ENCODE results near the gene KAT14.

DNA sequence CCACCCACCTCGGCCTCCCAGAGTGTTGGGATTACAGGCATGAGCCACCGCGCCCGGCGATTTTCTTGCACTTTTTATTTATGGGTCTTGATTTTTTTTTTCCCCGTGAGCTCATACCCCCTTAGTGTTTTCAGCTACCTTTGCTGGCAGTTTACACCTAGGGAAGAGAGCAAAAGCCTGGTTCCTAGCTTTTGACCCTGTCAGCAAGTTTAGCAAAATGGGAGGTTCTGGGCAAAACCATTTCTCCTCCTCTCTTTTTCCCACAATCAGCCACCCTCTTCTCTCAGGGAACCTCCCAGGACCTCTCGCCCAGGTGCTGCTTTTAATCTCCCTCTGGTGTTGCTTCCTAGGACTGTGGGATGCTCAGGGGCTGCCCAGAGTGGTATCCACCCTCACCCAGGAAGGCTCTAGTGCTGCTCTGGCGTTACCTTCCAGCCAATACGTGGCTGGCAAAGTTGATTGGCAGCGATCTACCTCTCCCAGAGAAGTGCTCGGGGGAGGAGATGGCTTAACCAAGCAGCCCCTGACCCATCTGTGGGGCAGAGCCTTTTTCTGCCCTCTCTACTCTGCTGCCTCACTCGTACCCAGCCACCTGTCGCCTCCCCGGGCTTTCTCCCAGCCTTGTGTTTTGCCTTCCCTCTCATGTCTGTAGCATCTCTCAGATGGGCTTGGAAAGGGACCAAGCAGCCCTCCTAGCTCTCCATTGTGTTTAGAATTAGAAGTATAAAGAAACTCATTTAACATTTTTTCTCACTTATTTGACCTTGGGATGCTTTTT is 37.4 kb downstream of the KAT14 start:
- TF ChIP-seq EZH2phosphoT487 (conservative IDR thresholded peaks at IDR 0.05; ENCODE audit: low read length) = no peak
- no peak for TF ChIP-seq CTCF (IDR thresholded peaks at IDR 0.05; ENCODE audit: insufficient read depth, low read length, poor library complexity, severe bottlenecking)
